Ishikawa (cell line): ENCODE data around the gene FAM222A.

ENCODE experiments used
- CEBPB ChIP-seq: IDR thresholded peaks from 2 replicates; pipeline ENCODE4 v1.6.1; 2012
- CREB1 ChIP-seq: IDR thresholded peaks from 2 replicates; pipeline ENCODE4 v1.6.1; 2012; ENCODE audit warnings: low read depth
- EGR1 ChIP-seq: IDR thresholded peaks from 2 replicates; pipeline ENCODE4 v1.6.1; 2012
- EP300 ChIP-seq: IDR thresholded peaks from 2 replicates; pipeline ENCODE4 v1.6.1; 2012; ENCODE audit warnings: borderline replicate concordance
- MAX ChIP-seq: IDR thresholded peaks from 2 replicates; pipeline ENCODE4 v1.6.1; 2012
- NFIC ChIP-seq: IDR thresholded peaks from 2 replicates; pipeline ENCODE4 v1.6.1; 2012
- RAD21 ChIP-seq: IDR thresholded peaks from 2 replicates; pipeline ENCODE4 v1.6.1; 2012; ENCODE audit warnings: low read depth
- REST ChIP-seq: IDR thresholded peaks from 2 replicates; pipeline ENCODE4 v1.6.1; 2012; ENCODE audit warnings: low read depth, mild to moderate bottlenecking
- TAF1 ChIP-seq: IDR thresholded peaks from 2 replicates; pipeline ENCODE4 v1.6.1; 2012; ENCODE audit warnings: low read depth, mild to moderate bottlenecking
- TCF12 ChIP-seq: IDR thresholded peaks from 2 replicates; pipeline ENCODE4 v1.6.1; 2012; ENCODE audit warnings: low read depth
- TEAD4 ChIP-seq: IDR thresholded peaks from 2 replicates; pipeline ENCODE4 v1.6.1; 2012
- USF1 ChIP-seq: IDR thresholded peaks from 2 replicates; pipeline ENCODE4 v1.6.1; 2012
- YY1 ChIP-seq: IDR thresholded peaks from 2 replicates; pipeline ENCODE4 v1.6.1; 2012; ENCODE audit warnings: low read depth
- ZBTB7A ChIP-seq: IDR thresholded peaks from 2 replicates; pipeline ENCODE4 v1.6.1; 2012; ENCODE audit warnings: low read depth

- TF ChIP-seq REST (no peak), RAD21 (no peak), YY1 (no peak), TEAD4 (no peak), EGR1 (no peak), ZBTB7A (no peak), MAX (no peak), CREB1 (no peak), TAF1 (no peak), CEBPB (no peak), USF1 (no peak), NFIC (no peak), TCF12 (no peak), EP300 (no peak)
Observed at GRCh38 chr12:109711596-109712461, 1.8 kb upstream of the FAM222A start.
